Subcutaneous abdominal adipose tissue (tissue), 5 donors: ENCODE data around the gene LDLR.
A peak's percentile ranks its signal among the peaks of the same experiment; 100 is the strongest.
"Not testable (repeated sequence)": the region's sequence is repeated elsewhere in the genome, so short reads cannot be mapped to it uniquely, and the experiment has no call there.

Experiments used
- H3K27ac ChIP-seq: one replicate; pipeline ENCODE4 v1.7.0; 2013; ENCODE audit warnings: low read depth, mild to moderate bottlenecking, inconsistent platforms, low read length, moderate library complexity
- H3K27me3 ChIP-seq, 5 donors: one replicate each; pipeline ENCODE4 v1.7.0; 2013; ENCODE audit warnings: low read length in 5 of 5, inconsistent platforms in 1 of 5; ENCODE audit not compliant: control insufficient read depth in 5 of 5, insufficient read depth in 4 of 5
- H3K36me3 ChIP-seq, 5 donors: one replicate each; pipeline ENCODE4 v1.7.0; 2013; ENCODE audit warnings: low read length in 5 of 5; ENCODE audit not compliant: control insufficient read depth in 5 of 5, insufficient read depth in 5 of 5
- H3K4me1 ChIP-seq, 5 donors: one replicate each; pipeline ENCODE4 v1.7.0; 2013; ENCODE audit warnings: low read length in 5 of 5, mild to moderate bottlenecking in 3 of 5, moderate library complexity in 1 of 5; ENCODE audit not compliant: control insufficient read depth in 5 of 5, insufficient read depth in 5 of 5
- H3K4me3 ChIP-seq, 5 donors: one replicate each; pipeline ENCODE4 v1.7.0; 2013; ENCODE audit warnings: low read length in 5 of 5, low read depth in 1 of 5
- H3K9ac ChIP-seq, 5 donors: one replicate each; pipeline ENCODE4 v1.7.0; 2013; ENCODE audit warnings: low read length in 5 of 5, mild to moderate bottlenecking in 4 of 5, moderate library complexity in 3 of 5
- H3K9me3 ChIP-seq, 5 donors: one replicate each; pipeline ENCODE4 v1.7.0; 2013; ENCODE audit warnings: low read length in 5 of 5; ENCODE audit not compliant: control insufficient read depth in 5 of 5
- donor health status: healthy.
- donor health status: healthy.
- donor health status: healthy.
- donor health status: healthy.
- donor health status: healthy.

The LDLR gene

GRCh38 chr19:11069561-11069960 lies 19.7 kb upstream of the LDLR start:
- H3K36me3 ChIP-seq = peaks cover 0 to 8% (median 5%) of the 10 kb centered on the region in 5 donors

GRCh38 chr19:11070123-11070522 lies 19.1 kb upstream of the LDLR start:
- H3K9ac ChIP-seq = no peak overlapping the region
- H3K4me3 ChIP-seq = no peak overlapping the region
- no peaks in the 10 kb centered on the region for H3K27me3 ChIP-seq
- no peak overlapping the region for H3K27ac ChIP-seq
- peaks cover 0 to 8% (median 5%) of the 10 kb centered on the region in 5 donors for H3K36me3 ChIP-seq
- peaks cover 0 to 13% (median 3%) of the 10 kb centered on the region in 5 donors for H3K4me1 ChIP-seq
- H3K9me3 ChIP-seq = peaks cover 0 to 7% (median 0%) of the 10 kb centered on the region in 5 donors

More at GRCh38 chr19:11069561-11069960, 19.7 kb upstream of the LDLR start:
- Histone ChIP-seq H3K9me3 (peaks cover 0 to 7% (median 0%) of the 10 kb centered on the region in 5 donors), H3K4me3 (no peak overlapping the region), H3K27ac (no peak overlapping the region), H3K27me3 (no peaks in the 10 kb centered on the region), H3K9ac (no peak overlapping the region), H3K4me1 (peaks cover 0 to 16% (median 4%) of the 10 kb centered on the region in 5 donors)

GRCh38 chr19:11073568-11073967 lies 15.7 kb upstream of the LDLR start:
- Histone ChIP-seq H3K36me3 (no peaks in the 10 kb centered on the region), H3K27me3 (no peaks in the 10 kb centered on the region), H3K27ac (no peak overlapping the region), H3K9me3 (no peaks in the 10 kb centered on the region), H3K9ac (no peak overlapping the region), H3K4me3 (no peak overlapping the region), H3K4me1 (peaks cover 0 to 17% (median 3%) of the 10 kb centered on the region in 5 donors)

GRCh38 chr19:11076792-11077191 lies 12.5 kb upstream of the LDLR start:
- H3K9ac ChIP-seq, H3K36me3 ChIP-seq, H3K4me3 ChIP-seq, H3K27me3 ChIP-seq, H3K9me3 ChIP-seq, H3K27ac ChIP-seq: not testable (repeated sequence)
- peaks cover 0 to 13% (median 3%) of the 10 kb centered on the region in 5 donors for H3K4me1 ChIP-seq

GRCh38 chr19:11078893-11079292 lies 10.4 kb upstream of the LDLR start:
- H3K4me3 ChIP-seq = no peak overlapping the region
- H3K4me1 ChIP-seq = peaks cover 2 to 15% (median 5%) of the 10 kb centered on the region in 5 donors
- H3K36me3 ChIP-seq = no peaks in the 10 kb centered on the region
- no peak overlapping the region for H3K27ac ChIP-seq
- H3K27me3 ChIP-seq = no peaks in the 10 kb centered on the region
- no peaks in the 10 kb centered on the region for H3K9me3 ChIP-seq
- no peak overlapping the region for H3K9ac ChIP-seq

- H3K4me1 ChIP-seq = peaks cover 2 to 13% (median 11%) of the 10 kb centered on the region in 5 donors
- no peak overlapping the region for H3K9ac ChIP-seq
- no peaks in the 10 kb centered on the region for H3K9me3 ChIP-seq
- H3K27me3 ChIP-seq = no peaks in the 10 kb centered on the region
- H3K36me3 ChIP-seq = no peaks in the 10 kb centered on the region
- no peak overlapping the region for H3K4me3 ChIP-seq
- H3K27ac ChIP-seq = no peak overlapping the region
Observed at GRCh38 chr19:11079999-11080398, 9.3 kb upstream of the LDLR start.

GRCh38 chr19:11087870-11088505 lies 1.3 kb upstream of the LDLR start:
- Histone ChIP-seq H3K36me3 (no peaks in the 10 kb centered on the region), H3K27ac (peak overlapping the region; percentile 99), H3K9ac (peak overlapping the region in 1 of 5 donors; percentile 85), H3K9me3 (no peaks in the 10 kb centered on the region), H3K4me3 (peak overlapping the region in 1 of 5 donors; percentile 90), H3K4me1 (peaks cover 12 to 65% (median 42%) of the 10 kb centered on the region in 5 donors), H3K27me3 (no peaks in the 10 kb centered on the region)

- peak overlapping the region; percentile 51 to 86 (median 80) for H3K9ac ChIP-seq
- no peaks in the 10 kb centered on the region for H3K9me3 ChIP-seq
- H3K27me3 ChIP-seq = no peaks in the 10 kb centered on the region
- H3K27ac ChIP-seq = peak overlapping the region; percentile 99
- peaks cover 12 to 72% (median 48%) of the 10 kb centered on the region in 5 donors for H3K4me1 ChIP-seq
- H3K4me3 ChIP-seq = peak overlapping the region; percentile 77 to 90 (median 79)
- peaks cover 0 to under 1% (median 0%) of the 10 kb centered on the region in 5 donors for H3K36me3 ChIP-seq
Observed at GRCh38 chr19:11088506-11089253, 583 bp upstream of the LDLR start.

GRCh38 chr19:11090014-11090263 lies 676 bp downstream of the LDLR start:
- H3K9me3 ChIP-seq, H3K36me3 ChIP-seq, H3K27me3 ChIP-seq: not testable (repeated sequence)
- Histone ChIP-seq H3K9ac (peak overlapping the region in 4 of 5 donors; percentile 75 to 86 (median 86)), H3K4me1 (peaks cover 12 to 74% (median 51%) of the 10 kb centered on the region in 5 donors), H3K4me3 (peak overlapping the region; percentile 77 to 90 (median 79)), H3K27ac (peak overlapping the region; percentile 99)

GRCh38 chr19:11090264-11090996 lies 1.2 kb downstream of the LDLR start:
- peak overlapping the region; percentile 99 for H3K27ac ChIP-seq
- peaks cover 0 to 7% (median 0%) of the 10 kb centered on the region in 5 donors for H3K36me3 ChIP-seq
- peak overlapping the region; percentile 91 to 98 (median 95) for H3K9ac ChIP-seq
- H3K4me3 ChIP-seq = peak overlapping the region; percentile 84 to 90 (median 86)
- no peaks in the 10 kb centered on the region for H3K27me3 ChIP-seq
- no peaks in the 10 kb centered on the region for H3K9me3 ChIP-seq
- peaks cover 10 to 71% (median 47%) of the 10 kb centered on the region in 5 donors for H3K4me1 ChIP-seq
